Panc1 (cell line): ENCODE results near the gene MAD1L1.

Source experiments
- SIN3A ChIP-seq: IDR thresholded peaks from 2 replicates; pipeline ENCODE4 v1.6.1; 2012; ENCODE audit warnings: low read depth, mild to moderate bottlenecking, low read length, moderate library complexity, borderline replicate concordance; ENCODE audit not compliant: insufficient read depth
- TF ChIP-seq, protein P1 (sequence below): fragments of 450-650 bp; IDR thresholded peaks from 2 replicates; pipeline ENCODE4 v1.5.1; 2017; ENCODE audit warnings: mild to moderate bottlenecking

- TF ChIP-seq, protein P1, sequence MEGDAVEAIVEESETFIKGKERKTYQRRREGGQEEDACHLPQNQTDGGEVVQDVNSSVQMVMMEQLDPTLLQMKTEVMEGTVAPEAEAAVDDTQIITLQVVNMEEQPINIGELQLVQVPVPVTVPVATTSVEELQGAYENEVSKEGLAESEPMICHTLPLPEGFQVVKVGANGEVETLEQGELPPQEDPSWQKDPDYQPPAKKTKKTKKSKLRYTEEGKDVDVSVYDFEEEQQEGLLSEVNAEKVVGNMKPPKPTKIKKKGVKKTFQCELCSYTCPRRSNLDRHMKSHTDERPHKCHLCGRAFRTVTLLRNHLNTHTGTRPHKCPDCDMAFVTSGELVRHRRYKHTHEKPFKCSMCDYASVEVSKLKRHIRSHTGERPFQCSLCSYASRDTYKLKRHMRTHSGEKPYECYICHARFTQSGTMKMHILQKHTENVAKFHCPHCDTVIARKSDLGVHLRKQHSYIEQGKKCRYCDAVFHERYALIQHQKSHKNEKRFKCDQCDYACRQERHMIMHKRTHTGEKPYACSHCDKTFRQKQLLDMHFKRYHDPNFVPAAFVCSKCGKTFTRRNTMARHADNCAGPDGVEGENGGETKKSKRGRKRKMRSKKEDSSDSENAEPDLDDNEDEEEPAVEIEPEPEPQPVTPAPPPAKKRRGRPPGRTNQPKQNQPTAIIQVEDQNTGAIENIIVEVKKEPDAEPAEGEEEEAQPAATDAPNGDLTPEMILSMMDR = no peak
- no peak for TF ChIP-seq SIN3A
These were observed 246.2 kb downstream of the MAD1L1 start for GRCh38 chr7:1986366-1987083.
